ENCODE measurements around the gene KRT40. TPM values are rescaled to one million over a fixed set of nuclear protein-coding genes. Genes with fewer than 3 reads are reported as not detected.

Gene KRT40
- total and polyA plus RNA-seq, 9 of the 15 experiments (the other 6 are each of a cell fraction or from before 2014, with no cell fraction given): not detected

GRCh38 chr17:41012326-41013120, 28.4 kb upstream of the KRT40 start:
- FAIRE-seq (no peak), ATAC-seq (no peak), DNase-seq (ENCODE audit: extremely low read depth in 1 of 4, low spot score in 3 of 4) (no peak)
- ChIA-PET CTCF (ENCODE audit: low intra/inter-chr PET ratio) (no interaction called here), POLR2A (no interaction called here)
- BruUV-seq (replicated peaks): no TSS peak
- Histone ChIP-seq H3K9me1 (ENCODE audit: control insufficient read depth, insufficient read depth, low read length) (no peaks in the 10 kb centered on the region), H4K20me1 (replicated peaks; ENCODE audit: control insufficient read depth, insufficient read depth, low read length) (no peaks in the 10 kb centered on the region), H3K27me3 (ENCODE audit: control insufficient read depth in 2 of 2, insufficient read depth in 2 of 2, low read length in 2 of 2) (peaks cover 0 to 6% of the 10 kb centered on the region in 2 experiments; a peak in 3 of 5 replicates), H3K36me3 (ENCODE audit: control insufficient read depth, insufficient read depth, low read length) (no peaks in the 10 kb centered on the region), H3K79me2 (ENCODE audit: control insufficient read depth, insufficient read depth, low read length) (no peaks in the 10 kb centered on the region), H2AFZ (ENCODE audit: low read depth, low read length) (no peak overlapping the region), H3K9me3 (replicated peaks; ENCODE audit: control insufficient read depth, insufficient read depth, low read depth, low read length) (no peaks in the 10 kb centered on the region), H3K9ac (ENCODE audit: insufficient read depth in 1 of 2, low read depth in 2 of 2, low read length in 2 of 2) (no peak overlapping the region), H3K4me1 (replicated peaks in 1 of 2; ENCODE audit: control insufficient read depth in 2 of 2, insufficient read depth in 2 of 2, low read length in 2 of 2) (no peaks in the 10 kb centered on the region), H3K4me2 (ENCODE audit: insufficient read depth, low read length) (no peak overlapping the region), H3K27ac (ENCODE audit: extremely low read depth, low read depth, low read length) (no peak overlapping the region), H3K4me3 (no peak overlapping the region)
- TF ChIP-seq GATAD2B (IDR thresholded peaks at IDR 0.05; ENCODE audit: borderline replicate concordance) (no peak), ZNF184 (CRISPR knock-in tag; IDR thresholded peaks at IDR 0.05) (no peak), POLR2B (IDR thresholded peaks at IDR 0.05; ENCODE audit: low read depth, partially characterized antibody) (no peak), ZNF778 (CRISPR knock-in tag; IDR thresholded peaks at IDR 0.05) (no peak), ZNF445 (CRISPR knock-in tag; IDR thresholded peaks at IDR 0.05; ENCODE audit: low read depth) (no peak), CUX1 (CRISPR knock-in tag; IDR thresholded peaks at IDR 0.05) (no peak), MAFK (IDR thresholded peaks at IDR 0.05; ENCODE audit: low read length) (no peak), EHMT2 (IDR thresholded peaks at IDR 0.05) (no peak)
- TF ChIP-seq, protein P1, sequence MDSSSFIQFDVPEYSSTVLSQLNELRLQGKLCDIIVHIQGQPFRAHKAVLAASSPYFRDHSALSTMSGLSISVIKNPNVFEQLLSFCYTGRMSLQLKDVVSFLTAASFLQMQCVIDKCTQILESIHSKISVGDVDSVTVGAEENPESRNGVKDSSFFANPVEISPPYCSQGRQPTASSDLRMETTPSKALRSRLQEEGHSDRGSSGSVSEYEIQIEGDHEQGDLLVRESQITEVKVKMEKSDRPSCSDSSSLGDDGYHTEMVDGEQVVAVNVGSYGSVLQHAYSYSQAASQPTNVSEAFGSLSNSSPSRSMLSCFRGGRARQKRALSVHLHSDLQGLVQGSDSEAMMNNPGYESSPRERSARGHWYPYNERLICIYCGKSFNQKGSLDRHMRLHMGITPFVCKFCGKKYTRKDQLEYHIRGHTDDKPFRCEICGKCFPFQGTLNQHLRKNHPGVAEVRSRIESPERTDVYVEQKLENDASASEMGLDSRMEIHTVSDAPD (CRISPR knock-in tag; IDR thresholded peaks at IDR 0.05): no peak
- WGBS (ENCODE audit: insufficient coverage, low coverage, missing lambda C conversion rate): under 1% methylated on average over 6 of the region's 6 CpGs
- intact Hi-C loops (cut with micrococcal nuclease) (no loop called here), in situ Hi-C loops (cut with MboI) (no loop called here)

All from K562 (cell line).